ENCODE results near the gene LAYN. TPM values are rescaled to one million over a fixed set of nuclear protein-coding genes. Genes with fewer than 3 reads are reported as not detected.
A peak's percentile ranks its signal among the peaks of the same experiment; 100 is the strongest.

LAYN gene
- total and polyA plus RNA-seq, 3 donors from 2014 or later, result 7.0 to 9.5 (median 8.7) TPM

GRCh38 chr11:111591187-111591960, 50.9 kb downstream of the LAYN start:
- WGBS, 2 donors, result 79 to 83% methylated on average over 4 of the region's 4 CpGs

GRCh38 chr11:111592491-111592890, 52.0 kb downstream of the LAYN start:
- TF ChIP-seq POLR2A (IDR thresholded peaks at IDR 0.05) (no peak), CTCF (IDR thresholded peaks at IDR 0.05) (no peak)
- intact Hi-C loops (cut with DNase I; ENCODE audit: low total_unique reads), result no loop called here
- H3K4me1 ChIP-seq, result no peaks in the 10 kb centered on the region

More at GRCh38 chr11:111591187-111591960, 50.9 kb downstream of the LAYN start:
- no peak overlapping the region for H3K27ac ChIP-seq
- no peak for DNase-seq
- H3K36me3 ChIP-seq (ENCODE audit: low read depth, missing control alignments), result no peaks in the 10 kb centered on the region
- no peaks in the 10 kb centered on the region for H3K9me3 ChIP-seq
- no peaks in the 10 kb centered on the region for H3K4me1 ChIP-seq
- intact Hi-C loops (cut with DNase I; ENCODE audit: low total_unique reads), result no loop called here
- H3K4me3 ChIP-seq, result no peak overlapping the region
- no peaks in the 10 kb centered on the region for H3K27me3 ChIP-seq
- TF ChIP-seq CTCF (IDR thresholded peaks at IDR 0.05) (no peak), POLR2A (IDR thresholded peaks at IDR 0.05) (no peak)

GRCh38 chr11:111596319-111596718, 55.8 kb downstream of the LAYN start:
- no peak overlapping the region for H3K27ac ChIP-seq
- intact Hi-C loops (cut with DNase I; ENCODE audit: low total_unique reads), result no loop called here
- DNase-seq, result no peak
- no peak for TF ChIP-seq CTCF (IDR thresholded peaks at IDR 0.05)
- no peak for TF ChIP-seq POLR2A (IDR thresholded peaks at IDR 0.05)
- H3K9me3 ChIP-seq, result no peaks in the 10 kb centered on the region
- no peaks in the 10 kb centered on the region for H3K36me3 ChIP-seq (ENCODE audit: low read depth, missing control alignments)
- no peak overlapping the region for H3K4me3 ChIP-seq
- H3K4me1 ChIP-seq, result no peaks in the 10 kb centered on the region
- H3K27me3 ChIP-seq, result no peaks in the 10 kb centered on the region
- WGBS, 2 donors, result 97 to 100% methylated on average over 1 of the region's 1 CpG

More at GRCh38 chr11:111592491-111592890, 52.0 kb downstream of the LAYN start:
- H3K9me3 ChIP-seq, result no peaks in the 10 kb centered on the region
- H3K36me3 ChIP-seq (ENCODE audit: low read depth, missing control alignments), result no peaks in the 10 kb centered on the region
- no peak overlapping the region for H3K4me3 ChIP-seq
- no peak overlapping the region for H3K27ac ChIP-seq
- no peaks in the 10 kb centered on the region for H3K27me3 ChIP-seq
- DNase-seq, result no peak

- no peak for DNase-seq
- Histone ChIP-seq H3K27me3 (no peaks in the 10 kb centered on the region), H3K4me1 (no peaks in the 10 kb centered on the region), H3K4me3 (no peak overlapping the region), H3K27ac (peak overlapping the region in 1 of 2 donors; percentile 47), H3K9me3 (no peaks in the 10 kb centered on the region), H3K36me3 (ENCODE audit: low read depth, missing control alignments) (no peaks in the 10 kb centered on the region)
- 27 to 30% methylated on average over 1 of the region's 1 CpG for WGBS, 2 donors
- no peak for TF ChIP-seq POLR2A (IDR thresholded peaks at IDR 0.05)
- no peak for TF ChIP-seq CTCF (IDR thresholded peaks at IDR 0.05)
- intact Hi-C loops (cut with DNase I; ENCODE audit: low total_unique reads), result no loop called here
Measured at GRCh38 chr11:111598148-111598547, 57.6 kb downstream of the LAYN start.

GRCh38 chr11:111598559-111598958, 58.0 kb downstream of the LAYN start:
- peak overlapping the region in 1 of 2 donors; percentile 47 for H3K27ac ChIP-seq
- TF ChIP-seq CTCF (IDR thresholded peaks at IDR 0.05) (no peak), POLR2A (IDR thresholded peaks at IDR 0.05) (no peak)
- no peaks in the 10 kb centered on the region for H3K4me1 ChIP-seq
- no peaks in the 10 kb centered on the region for H3K27me3 ChIP-seq
- H3K9me3 ChIP-seq, result no peaks in the 10 kb centered on the region
- no peaks in the 10 kb centered on the region for H3K36me3 ChIP-seq (ENCODE audit: low read depth, missing control alignments)
- intact Hi-C loops (cut with DNase I; ENCODE audit: low total_unique reads), result no loop called here
- no peak overlapping the region for H3K4me3 ChIP-seq
- WGBS, 2 donors, result 47 to 54% methylated on average over 2 of the region's 2 CpGs
- peak; percentile 69 for DNase-seq
